ENCODE data around the gene DDX41. TPM values are rescaled to one million over a fixed set of nuclear protein-coding genes. Genes with fewer than 3 reads are reported as not detected.

DDX41 gene
- total RNA-seq (2022; extraction: Qiagen RNA extraction; ENCODE audit: low read depth) = 84.7 to 106 TPM (median 101 TPM) in 5 replicates

GRCh38 chr5:177516601-177517568, at the start of gene DDX41:
Gene DDX41, minus strand, starts transcription at chr5:177516961. Its CDS starts 16 bp downstream, at chr5:177516945.

GRCh38 chr5:177554474-177555111, 37.8 kb upstream of the DDX41 start, which contains the start of gene FAM193B:
Gene FAM193B, minus strand, starts transcription at chr5:177554563. Its CDS starts 105 bp downstream, at chr5:177554458.

GRCh38 chr5:177509381-177509951, 7.3 kb downstream of the DDX41 start, which contains the start of gene DOK3:
Gene DOK3, minus strand, starts transcription at chr5:177509826. Its CDS starts 286 bp downstream, at chr5:177509540.

GRCh38 chr5:177497292-177498012, 19.3 kb downstream of the DDX41 start, which contains the start of gene PDLIM7:
Gene PDLIM7, minus strand, starts transcription at chr5:177497604. Its CDS starts 1,092 bp downstream, at chr5:177496512.

GRCh38 chr5:177473443-177474001, 43.2 kb downstream of the DDX41 start, which contains the start of gene DBN1:
Gene DBN1, minus strand, starts transcription at chr5:177473634. Its CDS starts 113 bp downstream, at chr5:177473521.

Other genes with a start within 250 kb of the DDX41 start
- gene RAB24, start 213.2 kb downstream of the DDX41 start, total RNA-seq (2022; extraction: Qiagen RNA extraction; ENCODE audit: low read depth) = 22.5 to 26.9 TPM (median 24.5 TPM) in 5 replicates
- 304 to 397 TPM (median 381 TPM) in 5 replicates for gene PRELID1, start 213.2 kb downstream of the DDX41 start, total RNA-seq (2022; extraction: Qiagen RNA extraction; ENCODE audit: low read depth)
- gene MXD3, start 205.1 kb downstream of the DDX41 start, total RNA-seq (2022; extraction: Qiagen RNA extraction; ENCODE audit: low read depth) = 14.2 to 18.0 TPM (median 16.0 TPM) in 5 replicates
- gene LMAN2, start 165.3 kb downstream of the DDX41 start, total RNA-seq (2022; extraction: Qiagen RNA extraction; ENCODE audit: low read depth) = 184 to 212 TPM (median 199 TPM) in 5 replicates
- 2.3 to 7.2 TPM (median 5.4 TPM) in 5 replicates for gene RGS14, start 159.0 kb downstream of the DDX41 start, total RNA-seq (2022; extraction: Qiagen RNA extraction; ENCODE audit: low read depth)
- gene SLC34A1, start 132.5 kb downstream of the DDX41 start, total RNA-seq (2022; extraction: Qiagen RNA extraction; ENCODE audit: low read depth) = not detected in 5 replicates
- gene PFN3, start 116.3 kb downstream of the DDX41 start, total RNA-seq (2022; extraction: Qiagen RNA extraction; ENCODE audit: low read depth) = not detected in 5 replicates
- gene F12, start 107.4 kb downstream of the DDX41 start, total RNA-seq (2022; extraction: Qiagen RNA extraction; ENCODE audit: low read depth) = 14.3 to 24.6 TPM (median 22.9 TPM) in 5 replicates
- gene GRK6, start 90.3 kb downstream of the DDX41 start, total RNA-seq (2022; extraction: Qiagen RNA extraction; ENCODE audit: low read depth) = 18.6 to 27.2 TPM (median 25.2 TPM) in 5 replicates
- 18.7 to 32.3 TPM (median 31.1 TPM) in 5 replicates for gene PRR7, start 70.1 kb downstream of the DDX41 start, total RNA-seq (2022; extraction: Qiagen RNA extraction; ENCODE audit: low read depth)
- 54.5 to 69.5 TPM (median 65.6 TPM) in 5 replicates for gene DBN1, start 43.3 kb downstream of the DDX41 start, total RNA-seq (2022; extraction: Qiagen RNA extraction; ENCODE audit: low read depth)
- gene PDLIM7, start 19.4 kb downstream of the DDX41 start, total RNA-seq (2022; extraction: Qiagen RNA extraction; ENCODE audit: low read depth) = 65.9 to 84.5 TPM (median 83.1 TPM) in 5 replicates
- gene DOK3, start 7.1 kb downstream of the DDX41 start, total RNA-seq (2022; extraction: Qiagen RNA extraction; ENCODE audit: low read depth) = 2.4 to 5.6 TPM (median 4.3 TPM) in 5 replicates
- gene FAM193B, start 37.6 kb upstream of the DDX41 start, total RNA-seq (2022; extraction: Qiagen RNA extraction; ENCODE audit: low read depth) = 16.9 to 28.1 TPM (median 26.8 TPM) in 5 replicates
- gene TMED9, start 75.2 kb upstream of the DDX41 start, total RNA-seq (2022; extraction: Qiagen RNA extraction; ENCODE audit: low read depth) = 273 to 293 TPM (median 280 TPM) in 5 replicates
- gene B4GALT7, start 83.2 kb upstream of the DDX41 start, total RNA-seq (2022; extraction: Qiagen RNA extraction; ENCODE audit: low read depth) = 21.4 to 28.5 TPM (median 25.7 TPM) in 5 replicates

Data from A549 treated with GW870086 at 1 μM for 4 hours (cell line).